ENCODE data around the gene TXN.
"Not testable (repeated sequence)": the region's sequence is repeated elsewhere in the genome, so short reads cannot be mapped to it uniquely, and the experiment has no call there.

The TXN gene

GRCh38 chr9:110208031-110208430, 48.3 kb downstream of the TXN start, which contains the start of gene C9orf152:
Gene C9orf152, minus strand, starts transcription at chr9:110208159. Its CDS starts 580 bp downstream, at chr9:110207579.
- TF ChIP-seq, protein P1, sequence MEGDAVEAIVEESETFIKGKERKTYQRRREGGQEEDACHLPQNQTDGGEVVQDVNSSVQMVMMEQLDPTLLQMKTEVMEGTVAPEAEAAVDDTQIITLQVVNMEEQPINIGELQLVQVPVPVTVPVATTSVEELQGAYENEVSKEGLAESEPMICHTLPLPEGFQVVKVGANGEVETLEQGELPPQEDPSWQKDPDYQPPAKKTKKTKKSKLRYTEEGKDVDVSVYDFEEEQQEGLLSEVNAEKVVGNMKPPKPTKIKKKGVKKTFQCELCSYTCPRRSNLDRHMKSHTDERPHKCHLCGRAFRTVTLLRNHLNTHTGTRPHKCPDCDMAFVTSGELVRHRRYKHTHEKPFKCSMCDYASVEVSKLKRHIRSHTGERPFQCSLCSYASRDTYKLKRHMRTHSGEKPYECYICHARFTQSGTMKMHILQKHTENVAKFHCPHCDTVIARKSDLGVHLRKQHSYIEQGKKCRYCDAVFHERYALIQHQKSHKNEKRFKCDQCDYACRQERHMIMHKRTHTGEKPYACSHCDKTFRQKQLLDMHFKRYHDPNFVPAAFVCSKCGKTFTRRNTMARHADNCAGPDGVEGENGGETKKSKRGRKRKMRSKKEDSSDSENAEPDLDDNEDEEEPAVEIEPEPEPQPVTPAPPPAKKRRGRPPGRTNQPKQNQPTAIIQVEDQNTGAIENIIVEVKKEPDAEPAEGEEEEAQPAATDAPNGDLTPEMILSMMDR (conservative IDR thresholded peaks at IDR 0.05; ENCODE audit: low read length): no peak

DNA sequence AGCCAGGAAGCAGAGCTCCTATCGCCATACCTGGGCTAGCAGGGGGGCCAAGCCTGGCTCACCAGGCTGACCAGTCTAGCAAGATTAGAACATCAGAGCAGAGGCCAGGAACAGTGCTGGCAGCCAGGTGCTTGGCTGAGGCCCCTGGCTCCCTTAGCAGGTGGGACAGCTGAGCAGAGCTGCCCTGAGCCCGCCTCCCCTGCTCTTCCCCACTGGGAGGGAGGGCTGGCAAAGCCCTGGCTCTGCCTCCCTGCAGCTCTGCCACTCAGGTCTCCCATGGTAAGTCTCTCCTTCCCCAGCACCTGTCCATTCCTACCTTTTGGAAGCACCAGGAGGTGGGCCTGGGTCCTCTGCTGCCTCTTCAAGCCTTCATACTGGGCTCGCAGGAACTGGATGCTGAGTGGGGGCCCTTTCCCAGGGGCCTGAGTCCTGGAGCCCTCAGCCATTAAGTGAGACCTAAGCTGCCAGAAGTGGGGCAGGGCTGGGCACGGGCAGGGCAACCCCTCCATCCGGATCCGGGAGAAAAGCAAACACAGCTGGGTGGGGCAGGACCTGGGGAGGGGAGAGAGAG, 49.2 kb downstream of the TXN start:
- TF ChIP-seq, protein P1 (conservative IDR thresholded peaks at IDR 0.05; ENCODE audit: low read length): no peak
- no peak for DNase-seq (ENCODE audit: low read depth)
- no peak overlapping the region for H3K4me3 ChIP-seq (ENCODE audit: low read length)

More at GRCh38 chr9:110208031-110208430, 48.3 kb downstream of the TXN start, which contains the start of gene C9orf152:
- no peak for DNase-seq (ENCODE audit: low read depth)
- no peak within 1 kb of the TSS for H3K4me3 ChIP-seq (ENCODE audit: low read length)

DNA sequence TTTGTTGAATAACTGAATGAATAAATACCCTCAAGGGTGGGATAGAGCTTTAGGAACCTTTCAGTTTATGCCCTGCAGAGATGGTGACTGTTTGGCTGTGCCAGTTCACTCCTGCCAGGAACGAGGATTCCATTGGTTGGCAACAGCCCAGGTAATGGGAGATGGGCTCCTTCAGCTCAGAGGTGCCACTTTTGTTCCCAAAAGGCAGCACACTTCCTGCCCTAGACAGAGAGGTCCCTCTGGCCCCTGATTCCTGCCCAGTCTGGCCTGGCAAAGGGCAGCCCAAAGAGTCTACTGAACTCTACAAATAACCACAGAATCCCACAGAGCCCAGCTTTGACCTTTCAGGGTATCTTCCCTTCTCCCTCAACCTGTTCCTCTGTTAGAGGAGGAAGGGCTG, 49.9 kb downstream of the TXN start:
- TF ChIP-seq, protein P1 (conservative IDR thresholded peaks at IDR 0.05; ENCODE audit: low read length): no peak
- H3K4me3 ChIP-seq (ENCODE audit: low read length): no peak overlapping the region
- no peak for DNase-seq (ENCODE audit: low read depth)

DNA sequence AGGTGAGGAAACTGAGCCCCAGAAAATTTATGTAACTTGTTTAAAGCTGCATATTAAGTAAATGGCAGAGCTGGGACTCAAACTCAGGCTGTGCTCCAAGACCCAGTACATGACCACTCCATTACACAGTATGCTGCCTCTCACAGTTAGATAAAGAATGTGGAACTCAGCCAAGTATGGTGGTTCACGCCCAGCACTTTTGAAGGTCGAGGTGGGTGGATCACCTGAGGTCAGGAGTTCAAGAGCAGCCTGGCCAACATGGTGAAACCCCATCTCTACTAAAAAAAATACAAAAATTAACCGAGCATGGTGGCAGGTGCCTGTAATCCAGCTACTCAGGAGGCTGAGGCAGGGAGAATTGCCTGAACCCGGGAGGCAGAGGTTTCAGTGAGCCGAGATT, 50.7 kb downstream of the TXN start:
- DNase-seq (ENCODE audit: low read depth); H3K4me3 ChIP-seq (ENCODE audit: low read length): not testable (repeated sequence)

GRCh38 chr9:110202232-110202631, 54.1 kb downstream of the TXN start:
- H3K4me3 ChIP-seq (ENCODE audit: low read length): no peak overlapping the region
- DNase-seq (ENCODE audit: low read depth): no peak
- TF ChIP-seq, protein P1 (conservative IDR thresholded peaks at IDR 0.05; ENCODE audit: low read length): no peak

GRCh38 chr9:110199643-110200042, 56.7 kb downstream of the TXN start:
- TF ChIP-seq, protein P1 (conservative IDR thresholded peaks at IDR 0.05; ENCODE audit: low read length): no peak
- DNase-seq (ENCODE audit: low read depth): no peak
- H3K4me3 ChIP-seq (ENCODE audit: low read length): no peak overlapping the region

GRCh38 chr9:110198357-110198756, 58.0 kb downstream of the TXN start:
- no peak overlapping the region for H3K4me3 ChIP-seq (ENCODE audit: low read length)
- DNase-seq (ENCODE audit: low read depth): no peak
- TF ChIP-seq, protein P1 (conservative IDR thresholded peaks at IDR 0.05; ENCODE audit: low read length): no peak
